DOHH2 (cell line): Measurements from ENCODE around the gene NPAS3.

ENCODE experiments used
- H3F3A ChIP-seq: fragments of 200-600 bp; sonication (generic), shearing (Covaris generic); 2 replicates; pipeline ENCODE4 v1.6.0; 2016; ENCODE audit warnings: antibody characterized with exemption, mild to moderate bottlenecking; ENCODE audit not compliant: control insufficient read depth, insufficient read depth
- H3K27ac ChIP-seq: fragments of 200-600 bp; sonication (generic); 2 replicates; pipeline ENCODE4 v1.5.1; 2014; ENCODE audit warnings: low read depth, mild to moderate bottlenecking, low read length, moderate library complexity
- H3K27me3 ChIP-seq: fragments of 200-600 bp; sonication (generic); 2 replicates; pipeline ENCODE4 v1.6.1; 2014; ENCODE audit warnings: mild to moderate bottlenecking, low read length, mixed read lengths; ENCODE audit not compliant: control insufficient read depth
- H3K36me3 ChIP-seq: fragments of 200-600 bp; sonication (generic); 2 replicates; pipeline ENCODE4 v1.6.1; 2014; ENCODE audit warnings: mild to moderate bottlenecking, low read length, moderate library complexity, mixed read lengths; ENCODE audit not compliant: control insufficient read depth
- H3K4me1 ChIP-seq: fragments of 200-600 bp; sonication (generic); 2 replicates; pipeline ENCODE4 v1.6.1; 2014; ENCODE audit warnings: mild to moderate bottlenecking, low read length, mixed read lengths; ENCODE audit not compliant: control insufficient read depth
- H3K4me2 ChIP-seq: fragments of 200-600 bp; sonication (generic); 2 replicates; pipeline ENCODE4 v1.6.0; 2014; ENCODE audit warnings: mild to moderate bottlenecking, low read length, moderate library complexity
- H3K4me3 ChIP-seq: fragments of 200-600 bp; sonication (generic); 2 replicates; pipeline ENCODE4 v1.5.1; 2014; ENCODE audit warnings: mild to moderate bottlenecking, low read length, mixed read lengths
- H3K79me2 ChIP-seq: fragments of 200-600 bp; sonication (generic); 2 replicates; pipeline ENCODE4 v1.6.1; 2014; ENCODE audit warnings: mild to moderate bottlenecking, low read length, mixed read lengths; ENCODE audit not compliant: control insufficient read depth
- H3K9me2 ChIP-seq: fragments of 200-600 bp; sonication (generic); replicated peaks from 2 replicates; pipeline ENCODE4 v1.6.1; 2014; ENCODE audit warnings: mild to moderate bottlenecking, low read length, mixed read lengths; ENCODE audit not compliant: control insufficient read depth
- H3K9me3 ChIP-seq: fragments of 200-600 bp; sonication (generic); 2 replicates; pipeline ENCODE4 v1.6.1; 2014; ENCODE audit warnings: antibody characterized with exemption, low read length, mixed read lengths; ENCODE audit not compliant: control insufficient read depth, insufficient read depth
- H4K20me1 ChIP-seq: fragments of 200-600 bp; sonication (generic); 2 replicates; pipeline ENCODE4 v1.6.0; 2014; ENCODE audit warnings: low read depth, mild to moderate bottlenecking, antibody characterized with exemption, low read length, moderate library complexity; ENCODE audit not compliant: control insufficient read depth, insufficient read depth
- CTCF ChIP-seq: fragments of 200-600 bp; sonication (generic); IDR thresholded peaks from one replicate; pipeline ENCODE4 v1.5.1; 2014; ENCODE audit warnings: antibody characterized with exemption, mild to moderate bottlenecking, low read depth, low read length; ENCODE audit not compliant: poor library complexity, severe bottlenecking
- EZH2phosphoT487 ChIP-seq: fragments of 200-600 bp; sonication (generic); IDR thresholded peaks from 2 replicates; pipeline ENCODE4 v1.6.1; 2017; ENCODE audit warnings: borderline replicate concordance, mild to moderate bottlenecking, antibody characterized with exemption, low read length, moderate library complexity, mixed read lengths

The NPAS3 gene

DNA sequence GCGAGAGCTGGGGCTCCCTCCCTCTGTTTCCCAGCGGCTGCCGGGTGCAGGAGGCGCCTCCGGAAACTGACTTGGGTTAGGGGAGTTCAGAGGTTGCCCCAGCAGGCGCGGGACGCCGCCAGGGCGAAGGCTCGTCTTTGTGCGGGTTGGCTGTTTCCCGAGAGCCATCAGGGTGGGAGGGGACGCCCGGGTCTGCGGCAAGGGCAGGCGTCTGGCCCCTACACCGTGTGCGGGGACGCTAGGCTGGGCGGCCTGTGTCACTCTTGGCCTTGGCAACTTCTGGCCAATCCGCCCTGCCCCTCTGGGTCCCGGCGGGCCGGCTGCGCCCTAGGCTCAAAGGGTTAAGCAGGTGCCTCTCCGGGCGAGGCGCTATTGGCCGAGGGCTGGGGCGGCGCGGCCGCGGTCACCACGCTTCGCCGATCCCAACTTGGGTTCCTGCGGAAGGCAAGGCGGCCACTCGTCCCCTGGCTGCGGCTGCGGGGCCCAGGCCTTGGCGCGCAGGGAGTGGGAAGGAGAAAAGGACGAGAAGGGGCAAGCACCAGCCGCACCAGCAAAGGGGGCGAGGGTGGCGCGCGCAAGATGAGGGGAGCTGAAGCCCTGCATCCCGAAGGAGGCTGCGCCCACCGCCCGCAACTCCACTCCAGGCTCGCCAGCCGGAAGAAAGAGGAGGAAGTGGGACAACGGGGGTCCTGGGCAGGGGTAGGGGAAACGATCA, 5.6 kb upstream of the NPAS3 start:
- Histone ChIP-seq H4K20me1 (no peaks in the 10 kb centered on the region), H3K4me3 (no peak overlapping the region), H3F3A (no peaks in the 10 kb centered on the region), H3K4me1 (no peaks in the 10 kb centered on the region), H3K27ac (no peak overlapping the region), H3K4me2 (no peak overlapping the region), H3K36me3 (no peaks in the 10 kb centered on the region), H3K27me3 (peaks cover 5% of the 10 kb centered on the region; the same call in 1 of the 2 replicates), H3K9me2 (no peaks in the 10 kb centered on the region), H3K79me2 (no peaks in the 10 kb centered on the region), H3K9me3 (no peaks in the 10 kb centered on the region; the same call in 1 of the 2 replicates)
- no peak for TF ChIP-seq CTCF
- no peak for TF ChIP-seq EZH2phosphoT487

- Histone ChIP-seq H3K79me2 (no peaks in the 10 kb centered on the region), H3K4me2 (no peak overlapping the region), H3K9me3 (no peaks in the 10 kb centered on the region; the same call in 1 of the 2 replicates), H3K27ac (no peak overlapping the region), H3K27me3 (peaks cover 8% of the 10 kb centered on the region; the same call in 1 of the 2 replicates), H3K4me3 (no peak overlapping the region), H4K20me1 (no peaks in the 10 kb centered on the region), H3F3A (no peaks in the 10 kb centered on the region), H3K4me1 (no peaks in the 10 kb centered on the region), H3K9me2 (no peaks in the 10 kb centered on the region), H3K36me3 (no peaks in the 10 kb centered on the region)
- TF ChIP-seq EZH2phosphoT487 (no peak), CTCF (no peak)
Observed at GRCh38 chr14:32933629-32934072, 5.0 kb upstream of the NPAS3 start.

DNA sequence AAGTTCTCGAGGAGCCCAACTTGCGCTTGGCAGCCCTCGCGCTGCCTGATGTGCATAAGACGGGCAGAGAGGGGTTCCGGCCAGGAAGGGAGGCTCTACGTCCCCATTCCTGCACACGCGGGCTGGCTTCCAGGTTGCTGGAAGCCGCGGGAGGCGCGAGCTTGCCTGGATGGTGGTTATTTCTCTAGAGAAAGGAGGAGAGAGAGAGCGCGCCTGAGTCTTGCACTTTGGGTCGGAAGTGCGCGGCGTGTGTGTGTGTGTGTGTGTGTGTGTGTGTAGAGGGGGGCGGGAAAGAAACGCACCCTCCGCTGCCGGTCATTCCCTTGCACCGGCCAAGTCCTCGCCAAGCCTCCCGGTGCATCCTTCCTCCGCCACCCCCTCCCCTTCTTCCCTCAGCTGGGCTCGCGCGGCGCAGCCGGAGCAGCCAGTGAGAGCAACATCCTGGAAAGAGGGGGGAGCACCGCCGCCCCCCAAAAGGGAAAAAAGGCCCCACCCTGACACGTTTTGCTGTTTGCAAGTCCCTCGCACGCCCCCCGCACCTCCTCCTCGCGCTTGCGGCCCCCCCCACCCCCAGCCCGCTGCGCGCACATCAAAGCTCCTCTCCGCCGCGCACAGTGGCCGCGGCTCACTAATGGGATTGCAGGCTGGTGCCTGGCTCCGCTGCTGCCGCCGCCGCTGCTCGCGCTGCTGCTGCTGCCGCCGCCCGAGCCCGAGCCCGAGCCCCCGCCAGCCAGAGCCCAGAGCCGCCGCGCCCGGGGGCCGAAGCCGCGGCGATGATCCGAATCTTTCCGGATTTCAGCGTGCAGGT, 4.4 kb upstream of the NPAS3 start:
- Histone ChIP-seq H3F3A (no peaks in the 10 kb centered on the region), H3K79me2 (no peaks in the 10 kb centered on the region), H3K27ac (no peak overlapping the region), H3K4me1 (no peaks in the 10 kb centered on the region), H3K27me3 (peaks cover 8% of the 10 kb centered on the region; the same call in 1 of the 2 replicates), H4K20me1 (no peaks in the 10 kb centered on the region), H3K9me2 (no peaks in the 10 kb centered on the region), H3K4me2 (no peak overlapping the region), H3K36me3 (no peaks in the 10 kb centered on the region), H3K9me3 (no peaks in the 10 kb centered on the region; the same call in 1 of the 2 replicates), H3K4me3 (no peak overlapping the region)
- no peak for TF ChIP-seq CTCF
